SJCRH30 (cell line): ENCODE data around the gene PTBP3. TPM values are rescaled to one million over a fixed set of nuclear protein-coding genes. Genes with fewer than 3 reads are reported as not detected.
"Not testable (repeated sequence)": the region's sequence is repeated elsewhere in the genome, so short reads cannot be mapped to it uniquely, and the experiment has no call there.

ENCODE experiments used
- DNase-seq, 2 experiments: peaks; one replicate each; pipeline ENCODE4 v3.0.0-alpha.2; 2015 to 2020
- H3K27ac ChIP-seq: fragments of 250-450 bp; sonication (Bioruptor Pico); 2 replicates; pipeline ENCODE4 v1.5.1; 2020; ENCODE audit warnings: mild to moderate bottlenecking, moderate library complexity
- H3K27me3 ChIP-seq: fragments of 250-450 bp; sonication (Bioruptor Pico); 2 replicates; pipeline ENCODE4 v1.5.1; 2020; ENCODE audit warnings: mild to moderate bottlenecking, moderate library complexity
- H3K36me3 ChIP-seq: fragments of 250-450 bp; sonication (Bioruptor Pico); 2 replicates; pipeline ENCODE4 v1.5.1; 2020; ENCODE audit warnings: mild to moderate bottlenecking, moderate library complexity
- H3K4me1 ChIP-seq: fragments of 250-450 bp; sonication (Bioruptor Pico); 2 replicates; pipeline ENCODE4 v1.5.1; 2020; ENCODE audit warnings: mild to moderate bottlenecking, moderate library complexity
- H3K4me3 ChIP-seq: fragments of 250-450 bp; sonication (Bioruptor Pico); 2 replicates; pipeline ENCODE4 v1.5.1; 2020; ENCODE audit warnings: mild to moderate bottlenecking, moderate library complexity
- H3K9me3 ChIP-seq: fragments of 250-450 bp; sonication (Bioruptor Pico); replicated peaks from 2 replicates; pipeline ENCODE4 v1.5.1; 2020; ENCODE audit warnings: mild to moderate bottlenecking, moderate library complexity
- total RNA-seq: library from RNA; depleted of rRNA; stranded (reverse); fragments of >200 nt; shearing (Covaris generic); gene quantifications from 2 replicates; pipeline ENCODE4 v1.2.3, GENCODE V29; 2014; rRNA removed

The PTBP3 gene, protein sequence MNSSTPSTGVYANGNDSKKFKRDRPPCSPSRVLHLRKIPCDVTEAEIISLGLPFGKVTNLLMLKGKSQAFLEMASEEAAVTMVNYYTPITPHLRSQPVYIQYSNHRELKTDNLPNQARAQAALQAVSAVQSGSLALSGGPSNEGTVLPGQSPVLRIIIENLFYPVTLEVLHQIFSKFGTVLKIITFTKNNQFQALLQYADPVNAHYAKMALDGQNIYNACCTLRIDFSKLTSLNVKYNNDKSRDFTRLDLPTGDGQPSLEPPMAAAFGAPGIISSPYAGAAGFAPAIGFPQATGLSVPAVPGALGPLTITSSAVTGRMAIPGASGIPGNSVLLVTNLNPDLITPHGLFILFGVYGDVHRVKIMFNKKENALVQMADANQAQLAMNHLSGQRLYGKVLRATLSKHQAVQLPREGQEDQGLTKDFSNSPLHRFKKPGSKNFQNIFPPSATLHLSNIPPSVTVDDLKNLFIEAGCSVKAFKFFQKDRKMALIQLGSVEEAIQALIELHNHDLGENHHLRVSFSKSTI
- total RNA-seq: 65.7 and 73.0 TPM in 2 replicates

DNA sequence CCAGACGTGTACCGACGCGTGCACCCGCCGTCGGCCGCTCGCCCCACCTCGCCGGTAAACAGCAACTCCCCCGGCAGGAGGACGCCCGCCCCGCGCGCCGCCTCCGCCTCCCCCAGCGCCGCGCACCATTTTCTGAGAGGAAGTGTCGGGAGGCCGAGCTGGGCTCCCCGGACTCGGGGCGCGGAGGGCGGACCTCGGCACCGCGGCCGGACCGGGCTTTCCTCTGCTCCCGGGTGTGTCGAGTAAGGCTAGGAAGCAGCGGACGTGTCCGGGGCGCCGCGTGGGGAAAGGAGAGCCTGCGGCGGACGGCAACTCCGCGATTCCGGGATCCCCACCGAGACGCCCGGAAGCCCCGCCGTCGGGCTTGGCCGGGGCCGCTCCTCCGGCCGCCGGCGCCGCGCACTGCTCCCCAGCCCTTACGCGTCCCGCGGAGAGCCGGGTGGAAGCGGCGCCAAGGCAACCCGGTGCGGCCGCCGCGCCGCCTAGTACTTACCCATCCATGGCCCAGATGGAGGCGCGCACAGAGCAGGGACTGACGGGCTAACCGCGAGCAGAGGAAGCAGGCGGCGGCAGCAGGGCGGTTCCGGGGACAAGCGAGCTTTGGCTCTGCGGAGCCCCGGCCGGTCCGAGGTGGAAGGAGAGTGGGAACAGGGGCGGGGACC, at the start of gene PTBP3:
Gene PTBP3 (minus strand): TSS at position 643 of the 662 bp plus-strand sequence. CDS start 35,754 bp downstream, outside the sequence.
- no peaks in the 10 kb centered on the region for H3K27me3 ChIP-seq
- H3K9me3 ChIP-seq: no peaks in the 10 kb centered on the region
- peak within 1 kb of the TSS; percentile 75 for H3K27ac ChIP-seq
- peak within 1 kb of the TSS; percentile 96 for H3K4me3 ChIP-seq
- peak; percentile 85 for DNase-seq
- peaks cover 11% of the 10 kb centered on the region; the same call in 1 of the 2 replicates for H3K4me1 ChIP-seq
- H3K36me3 ChIP-seq: no peaks in the 10 kb centered on the region

DNA sequence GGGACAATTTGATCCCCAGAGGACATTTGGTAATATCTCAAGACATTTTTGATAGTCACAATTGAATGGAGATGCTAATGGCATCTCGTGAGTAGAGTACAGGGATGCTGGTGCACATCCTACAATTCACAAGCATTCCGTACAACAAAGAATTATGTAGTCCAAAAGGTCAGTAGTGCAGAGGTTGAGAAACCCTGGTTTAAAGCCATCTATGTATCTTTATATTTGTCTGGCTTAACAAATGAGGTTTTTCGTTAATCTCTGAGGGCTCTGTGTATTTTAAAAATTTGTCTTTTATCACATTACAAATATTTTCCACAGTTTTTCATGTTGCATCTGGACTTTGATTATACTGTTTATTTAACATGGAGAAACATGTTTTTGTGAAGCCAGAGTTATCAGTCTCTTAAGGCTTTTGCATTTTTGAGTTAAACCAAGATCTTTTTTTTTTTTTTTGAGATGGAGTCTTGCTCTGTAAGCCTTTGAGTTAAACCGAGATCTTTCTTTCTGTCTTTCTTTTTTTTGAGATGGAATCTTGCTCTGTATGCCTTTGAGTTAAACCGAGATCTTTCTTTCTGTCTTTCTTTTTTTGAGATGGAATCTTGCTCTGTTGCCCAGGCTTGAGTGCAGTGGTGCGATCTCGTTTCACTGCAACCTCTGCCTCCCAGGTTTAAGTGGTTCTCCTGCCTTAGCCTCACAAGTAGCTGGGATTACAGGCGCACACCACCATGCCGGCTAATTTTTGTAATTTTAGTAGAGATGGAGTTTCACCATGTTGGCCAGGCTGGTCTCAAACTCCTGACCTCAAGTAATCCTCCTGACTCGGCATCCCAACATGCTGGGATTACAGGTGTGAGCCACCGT, 49.3 kb upstream of the PTBP3 start:
- no peak for DNase-seq
- Histone ChIP-seq H3K27ac (no peak overlapping the region), H3K9me3 (no peaks in the 10 kb centered on the region), H3K4me3 (no peak overlapping the region), H3K27me3 (no peaks in the 10 kb centered on the region), H3K4me1 (peaks cover 9% of the 10 kb centered on the region), H3K36me3 (peaks cover 12% of the 10 kb centered on the region)

DNA sequence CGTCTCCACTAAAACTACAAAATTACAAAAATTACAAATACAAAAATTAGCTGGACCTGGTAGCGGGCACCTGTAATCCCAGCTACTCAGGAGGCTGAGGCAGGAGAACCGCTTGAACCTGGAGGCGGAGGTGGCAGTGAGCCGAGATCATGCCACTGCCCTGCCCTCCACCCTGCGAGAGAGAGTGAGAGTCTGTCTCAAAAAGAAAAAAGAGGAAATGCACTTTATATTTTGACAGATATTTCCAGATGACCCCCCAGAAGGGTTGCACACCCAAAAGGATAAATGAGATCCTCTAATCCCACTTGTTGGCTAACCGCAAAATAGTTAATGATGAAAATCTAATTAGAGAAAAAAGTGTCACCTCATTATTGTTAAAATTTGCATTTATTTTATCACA, 48.6 kb upstream of the PTBP3 start:
- Histone ChIP-seq H3K4me1 (peaks cover 13% of the 10 kb centered on the region), H3K9me3 (no peaks in the 10 kb centered on the region)
- no peak for DNase-seq

DNA sequence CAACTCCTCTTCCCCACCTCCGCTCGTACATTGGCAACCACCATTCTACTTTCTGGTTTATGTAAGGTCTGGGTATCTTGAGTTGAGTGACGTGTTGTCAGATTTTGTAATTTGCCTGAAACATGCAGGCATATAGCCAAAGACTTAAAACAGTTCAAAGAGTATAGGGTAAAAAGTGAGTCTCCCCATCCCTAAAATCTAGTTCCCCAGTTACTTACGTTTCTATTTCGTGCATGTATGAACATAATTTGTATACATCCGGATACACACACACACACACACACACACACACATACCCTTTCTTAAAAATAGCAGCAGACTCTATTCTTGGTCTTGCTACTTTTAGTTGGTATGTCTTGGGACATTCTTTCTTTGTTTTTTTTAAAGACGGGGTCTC, 47.4 kb upstream of the PTBP3 start:
- peak overlapping the region; percentile 90 for H3K27ac ChIP-seq
- H3K4me3 ChIP-seq: peak overlapping the region; percentile 79
- peaks cover 15% of the 10 kb centered on the region for H3K4me1 ChIP-seq
- no peaks in the 10 kb centered on the region; the same call in 1 of the 2 replicates for H3K9me3 ChIP-seq
- DNase-seq: peak in 1 of 2 experiments; percentile 9
- H3K27me3 ChIP-seq: no peaks in the 10 kb centered on the region
- H3K36me3 ChIP-seq: 0 out of 2 replicates have a peak, but pooled peaks cover 2% of the 10 kb centered on the region

More for the DNA sequence above, 48.6 kb upstream of the PTBP3 start:
- Histone ChIP-seq H3K4me3 (no peak overlapping the region), H3K27ac (no peak overlapping the region), H3K27me3 (no peaks in the 10 kb centered on the region), H3K36me3 (peaks cover 8% of the 10 kb centered on the region; the same call in 1 of the 2 replicates)

DNA sequence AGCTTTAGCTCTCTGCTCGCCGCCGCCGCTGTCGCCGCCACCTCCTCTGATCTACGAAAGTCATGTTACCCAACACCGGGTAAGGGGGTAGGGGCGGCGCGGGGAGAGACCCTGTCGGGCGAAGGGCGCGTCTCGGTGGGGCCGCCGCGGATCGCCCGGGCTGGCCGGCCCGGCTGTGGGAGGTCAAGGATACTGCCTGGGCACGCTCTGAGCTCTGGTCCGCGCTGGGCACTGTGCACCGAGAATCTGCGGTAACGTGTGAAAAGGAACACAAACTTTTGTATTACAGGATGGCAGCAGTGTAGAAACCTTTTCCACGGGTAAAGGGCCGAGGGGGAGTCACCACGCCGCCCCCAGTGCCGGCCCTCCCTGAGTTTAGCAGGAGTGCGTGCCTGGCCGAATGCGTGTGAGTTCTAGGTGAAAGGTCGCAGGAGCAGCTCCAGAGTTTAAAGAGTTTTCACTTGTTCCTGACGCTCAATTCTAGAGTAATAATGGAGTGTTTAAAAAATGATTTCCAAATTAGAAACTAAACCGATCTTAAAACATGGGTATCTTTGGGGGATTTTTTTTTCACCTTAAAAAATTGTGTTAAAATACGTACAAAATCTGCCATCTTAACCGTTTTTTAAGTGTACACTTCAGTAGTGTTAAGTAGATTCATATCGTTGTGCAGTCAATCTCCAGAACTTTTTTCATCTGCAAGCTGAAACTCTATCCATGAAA, 46.8 kb upstream of the PTBP3 start, which contains the start of gene HSDL2:
Gene HSDL2 (plus strand): TSS at position 7 of the 723 bp plus-strand sequence. CDS start 56 bp downstream, at position 63.
- DNase-seq: peak in 1 of 2 experiments; percentile 33

DNA sequence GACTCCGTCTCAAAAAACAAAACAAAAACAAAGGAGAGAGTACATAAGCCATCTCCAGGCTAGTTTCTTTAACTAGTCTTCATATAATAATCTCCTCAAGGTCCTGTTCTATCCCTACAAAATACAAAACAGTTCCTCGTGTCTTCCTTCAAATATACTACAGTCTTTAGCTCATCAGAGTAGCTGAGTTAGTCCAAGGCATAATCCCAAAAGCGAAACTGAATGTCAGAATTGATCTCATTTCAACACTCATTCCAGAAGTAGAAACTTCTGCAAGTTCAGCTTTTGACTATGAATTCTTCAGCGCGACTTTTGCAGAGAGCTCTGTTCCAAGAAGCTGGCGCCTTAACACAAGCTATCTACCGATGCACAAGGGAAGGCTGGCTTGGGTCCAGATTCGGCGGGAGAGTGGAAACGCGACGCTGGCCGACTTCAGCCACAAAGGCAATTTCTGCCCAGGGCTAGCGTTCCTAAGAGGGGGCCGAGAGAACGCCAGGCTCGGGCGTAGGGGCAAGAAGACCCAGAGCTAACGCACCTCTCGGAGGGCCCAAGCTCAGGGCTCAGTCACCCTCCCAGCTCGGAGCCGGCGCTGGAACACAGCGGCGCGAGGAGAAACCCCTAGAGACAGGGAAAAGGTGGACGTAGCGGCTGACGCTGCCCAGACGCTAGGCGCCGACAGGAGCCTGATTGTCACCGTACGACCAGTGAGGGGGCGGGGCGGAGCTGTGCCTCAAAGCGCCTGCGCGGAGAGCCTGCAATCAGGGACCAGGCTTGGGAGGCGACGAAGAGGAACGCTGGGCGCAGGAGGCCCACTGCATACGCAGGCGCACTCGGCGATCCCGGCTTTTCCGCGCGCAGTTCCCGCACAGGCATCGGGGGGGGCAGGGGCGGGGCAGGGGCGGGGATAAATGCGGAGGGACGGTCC, 46.0 kb upstream of the PTBP3 start:
- peak; percentile 100 for DNase-seq
- Histone ChIP-seq H3K4me3 (peak overlapping the region; percentile 79), H3K27me3 (no peaks in the 10 kb centered on the region), H3K9me3 (no peaks in the 10 kb centered on the region; the same call in 1 of the 2 replicates), H3K4me1 (peaks cover 15% of the 10 kb centered on the region), H3K27ac (peak overlapping the region; percentile 90), H3K36me3 (0 out of 2 replicates have a peak, but pooled peaks cover under 1% of the 10 kb centered on the region)

More for the DNA sequence above, 46.8 kb upstream of the PTBP3 start, which contains the start of gene HSDL2:
- Histone ChIP-seq H3K36me3 (0 out of 2 replicates have a peak, but pooled peaks cover 2% of the 10 kb centered on the region), H3K4me1 (peaks cover 15% of the 10 kb centered on the region), H3K4me3 (peak within 1 kb of the TSS; percentile 79), H3K9me3 (no peaks in the 10 kb centered on the region; the same call in 1 of the 2 replicates), H3K27me3 (no peaks in the 10 kb centered on the region), H3K27ac (peak within 1 kb of the TSS; percentile 90)

DNA sequence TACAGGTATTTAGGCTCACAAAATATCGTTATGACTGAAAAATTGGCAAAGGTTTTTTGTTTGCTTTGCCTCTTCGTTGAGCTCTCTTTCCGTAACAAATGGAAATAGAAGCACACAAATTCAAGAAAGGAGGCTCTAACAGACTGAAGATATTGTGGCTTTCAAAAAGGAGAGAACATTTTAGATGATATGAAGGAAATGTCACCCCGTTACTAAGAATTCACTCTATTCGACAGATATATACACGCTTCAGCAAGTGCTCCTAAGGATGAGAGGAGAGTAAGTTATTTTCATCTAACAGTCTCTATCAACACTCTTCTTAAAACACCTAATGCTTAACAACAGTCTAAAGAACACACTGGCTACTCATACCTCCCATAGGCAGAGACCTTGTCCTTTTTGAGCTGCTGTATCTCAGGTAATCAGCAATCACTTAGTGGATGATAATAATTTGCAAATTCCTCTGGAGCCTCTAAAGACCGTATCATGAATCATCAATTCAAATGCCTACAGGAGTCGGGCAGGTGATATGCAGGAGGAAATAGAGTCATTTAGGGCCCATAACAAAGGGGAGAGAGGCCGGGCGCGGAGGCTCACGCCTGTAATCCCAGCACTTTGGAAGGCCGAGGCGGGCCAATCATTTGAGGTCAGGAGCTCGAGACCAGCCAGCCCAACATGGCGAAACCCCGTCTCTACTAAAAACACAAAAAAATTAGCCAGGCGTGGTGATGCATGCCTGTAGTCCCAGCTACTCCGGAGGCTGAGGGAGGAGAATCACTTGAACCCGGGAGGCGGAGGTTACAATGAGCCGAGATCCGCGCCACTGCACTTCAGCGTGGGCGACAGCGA, 45.1 kb upstream of the PTBP3 start:
- Histone ChIP-seq H3K4me1 (peaks cover 15% of the 10 kb centered on the region), H3K27me3 (no peaks in the 10 kb centered on the region), H3K9me3 (no peaks in the 10 kb centered on the region; the same call in 1 of the 2 replicates), H3K27ac (peak overlapping the region; percentile 90), H3K4me3 (peak overlapping the region; percentile 79), H3K36me3 (no peaks in the 10 kb centered on the region)
- peak; percentile 33 to 51 for DNase-seq

DNA sequence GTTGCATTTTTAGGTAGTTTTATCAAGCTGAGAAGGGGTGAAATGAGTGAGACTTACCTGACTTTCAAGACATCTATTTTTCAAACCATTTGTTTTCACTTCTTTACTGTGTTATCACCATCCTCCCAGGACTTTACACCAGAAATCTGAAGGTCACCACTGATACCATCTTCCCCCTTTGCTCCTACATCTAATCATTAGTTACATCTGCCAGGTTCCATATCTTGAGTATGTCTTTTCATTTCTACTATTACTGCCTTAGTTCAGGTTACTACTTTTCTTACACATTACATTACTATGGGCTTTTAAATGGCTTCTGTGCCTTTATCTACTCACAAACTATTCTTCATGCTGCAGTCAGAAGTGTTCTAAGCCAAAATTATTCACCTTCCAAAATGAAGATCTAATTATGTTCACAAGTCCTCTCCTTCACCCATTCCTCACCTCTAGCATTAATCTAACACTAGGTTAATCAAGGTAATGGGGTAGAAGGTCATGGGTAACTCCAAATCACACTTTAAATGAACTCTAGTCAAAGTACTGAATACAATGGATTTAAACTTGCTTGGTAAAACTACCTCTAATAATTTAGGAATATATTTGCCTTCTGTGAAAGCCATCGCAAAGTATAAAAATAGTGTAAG, 44.4 kb upstream of the PTBP3 start:
- H3K4me1 ChIP-seq: peaks cover 15% of the 10 kb centered on the region
- peak overlapping the region; percentile 79 for H3K4me3 ChIP-seq
- no peak for DNase-seq
- H3K9me3 ChIP-seq: no peaks in the 10 kb centered on the region; the same call in 1 of the 2 replicates
- no peaks in the 10 kb centered on the region for H3K36me3 ChIP-seq
- H3K27me3 ChIP-seq: no peaks in the 10 kb centered on the region
- no peak overlapping the region; the same call in 1 of the 2 replicates for H3K27ac ChIP-seq

DNA sequence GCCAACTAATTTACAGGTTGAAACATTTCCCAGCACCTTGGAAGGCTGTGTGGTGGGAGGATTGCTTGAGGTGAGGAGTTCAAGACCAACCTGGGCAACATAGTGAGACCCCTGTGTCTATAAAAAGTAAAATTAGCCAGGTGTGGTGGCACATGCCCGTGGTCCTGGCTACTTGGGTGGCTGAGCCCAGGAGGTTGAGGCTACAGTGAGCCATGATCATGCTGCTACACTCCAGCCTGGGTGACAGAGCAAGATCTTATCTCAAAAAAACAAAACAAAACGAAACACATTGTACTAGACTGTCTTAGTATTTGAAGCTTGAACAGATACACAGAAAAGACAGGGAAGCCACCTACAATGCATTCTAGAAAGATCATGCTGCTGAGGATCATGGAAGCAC, 43.7 kb upstream of the PTBP3 start:
- H3K4me3 ChIP-seq: no peak overlapping the region
- DNase-seq: no peak
- H3K4me1 ChIP-seq: peaks cover 15% of the 10 kb centered on the region
- H3K27me3 ChIP-seq: no peaks in the 10 kb centered on the region
- H3K36me3 ChIP-seq: no peaks in the 10 kb centered on the region
- H3K27ac ChIP-seq: no peak overlapping the region
- peaks cover 5% of the 10 kb centered on the region for H3K9me3 ChIP-seq

DNA sequence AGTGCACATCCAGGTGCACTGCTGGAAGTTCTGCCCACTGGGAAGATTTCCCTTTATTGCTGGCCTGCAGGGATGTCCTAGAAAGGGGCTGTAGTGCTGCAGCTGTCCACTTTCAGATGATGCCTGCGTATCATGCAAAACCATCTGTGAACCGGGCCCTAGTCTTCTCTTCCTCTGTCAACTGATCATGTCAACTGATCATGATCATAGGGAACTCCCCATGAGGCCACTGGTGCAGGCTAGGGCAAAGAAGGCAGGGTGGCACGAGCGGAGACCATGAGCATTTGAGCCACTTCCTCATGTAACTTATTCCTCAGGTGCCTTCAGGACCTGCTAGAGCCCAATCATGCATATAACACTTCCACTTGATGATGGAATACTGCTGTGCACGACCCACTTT, 41.9 kb upstream of the PTBP3 start:
- Histone ChIP-seq H3K36me3 (no peaks in the 10 kb centered on the region), H3K27me3 (no peaks in the 10 kb centered on the region), H3K27ac (no peak overlapping the region), H3K9me3 (peaks cover 7% of the 10 kb centered on the region), H3K4me3 (no peak overlapping the region), H3K4me1 (peaks cover 11% of the 10 kb centered on the region)
- DNase-seq: no peak

DNA sequence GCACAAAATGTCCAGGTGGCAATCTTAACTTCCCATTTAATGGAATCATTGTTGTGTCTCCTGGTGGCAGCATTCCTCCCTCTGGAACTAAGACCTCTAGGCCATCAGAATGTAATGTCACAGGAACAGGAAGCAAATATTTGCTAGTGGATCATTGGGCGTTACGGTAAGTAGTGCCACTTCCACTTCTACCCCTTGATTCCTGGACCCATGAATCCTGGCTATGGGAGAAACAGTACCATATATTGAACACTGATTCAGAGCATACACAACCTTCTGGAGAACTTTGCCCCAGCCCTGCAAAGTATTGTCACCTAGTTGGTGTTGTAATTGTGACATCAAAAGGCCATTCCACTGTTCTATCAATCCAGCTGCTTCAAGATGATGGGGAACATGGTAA, 40.8 kb upstream of the PTBP3 start:
- not testable (repeated sequence) for H3K4me3 ChIP-seq, H3K9me3 ChIP-seq, DNase-seq, H3K27ac ChIP-seq, H3K27me3 ChIP-seq, H3K36me3 ChIP-seq
- H3K4me1 ChIP-seq: peaks cover 11% of the 10 kb centered on the region
